GM12878 (cell line): ENCODE measurements around the gene P4HTM. TPM values are rescaled to one million over a fixed set of nuclear protein-coding genes. Genes with fewer than 3 reads are reported as not detected.
A peak's percentile ranks its signal among the peaks of the same experiment; 100 is the strongest.

Source experiments
- ATAC-seq: fragments of 200-7000 bp; cut with Tn5 transposase; 3 replicates; pipeline ENCODE4 v1.9.1; 2020; ENCODE audit warnings: mild to moderate bottlenecking, moderate library complexity
- BruUV-seq: library from RNA; stranded (reverse); fragments of 400-500 nt; replicated peaks from 2 replicates; lab custom pipeline; 2021; lab: Mats Ljungman, UMichigan
- CTCF ChIA-PET: fragments of 300-600 bp; sonication (Branson Sonifier 250); formaldehyde crosslinking; extraction: SDS; loops from one replicate; lab custom pipeline; 2021; ENCODE audit warnings: inconsistent platforms; lab: Yijun Ruan, JAX
- POLR2A ChIA-PET: fragments of 350-600 bp; formaldehyde crosslinking; extraction: SDS; loops from one replicate; lab custom pipeline; 2021; ENCODE audit warnings: inconsistent platforms; lab: Charles Lee
- RAD21 ChIA-PET: fragments of 300-600 bp; sonication (Branson Sonifier 250); formaldehyde crosslinking; loops from one replicate; lab custom pipeline; 2023; ENCODE audit warnings: antibody characterized with exemption; ENCODE audit not compliant: unreplicated experiment; lab: Charles Lee
- SMC1A ChIA-PET: fragments of 300-600 bp; sonication (Branson Sonifier 250); formaldehyde crosslinking; loops from one replicate; lab custom pipeline; 2023; ENCODE audit not compliant: unreplicated experiment, uncharacterized antibody; lab: Charles Lee
- DNase-seq: peaks from one replicate; pipeline ENCODE4 v3.0.0-alpha.2; 2011; ENCODE audit warnings: low read depth, low spot score
- FAIRE-seq: peaks from 3 replicates; lab custom pipeline; 2011; peaks lifted over from hg19 to GRCh38; lab: Jason Lieb, UNC
- H2AFZ ChIP-seq: 2 replicates; pipeline ENCODE4 v1.6.0; 2011; ENCODE audit warnings: low read depth, low read length, control low read depth; ENCODE audit not compliant: control insufficient read depth
- H3K27ac ChIP-seq: 2 replicates; pipeline ENCODE4 v1.5.1; 2011; ENCODE audit warnings: control low read depth; ENCODE audit not compliant: control insufficient read depth, insufficient read depth
- H3K27me3 ChIP-seq, 2 experiments: replicated peaks in 1 of 2; 2 replicates each; pipeline versions ENCODE4 v1.6.0 to v1.6.1; 2011; ENCODE audit warnings: low read length in 1 of 2; ENCODE audit not compliant: control insufficient read depth in 2 of 2, insufficient read depth in 2 of 2
- H3K36me3 ChIP-seq, 2 experiments: 2 replicates each; pipeline ENCODE4 v1.5.1; 2011; ENCODE audit warnings: low read length in 1 of 2; ENCODE audit not compliant: control insufficient read depth in 2 of 2, insufficient read depth in 2 of 2
- H3K4me1 ChIP-seq: 2 replicates; pipeline ENCODE4 v1.6.1; 2011; ENCODE audit warnings: mild to moderate bottlenecking, low read length, moderate library complexity, mixed read lengths; ENCODE audit not compliant: control insufficient read depth, insufficient read depth
- H3K4me2 ChIP-seq: 2 replicates; pipeline ENCODE4 v1.6.0; 2011; ENCODE audit warnings: control low read depth; ENCODE audit not compliant: control insufficient read depth, insufficient read depth
- H3K4me3 ChIP-seq: fragments of 200-600 bp; sonication (generic); 2 replicates; pipeline ENCODE4 v1.5.1; 2016
- H3K79me2 ChIP-seq: 2 replicates; pipeline ENCODE4 v1.6.0; 2011; ENCODE audit warnings: low read length; ENCODE audit not compliant: control insufficient read depth, insufficient read depth
- H3K9ac ChIP-seq: 2 replicates; pipeline ENCODE4 v1.8.0; 2011; ENCODE audit warnings: low read length, control low read depth, mixed read lengths; ENCODE audit not compliant: control insufficient read depth, insufficient read depth
- H3K9me3 ChIP-seq: replicated peaks from 3 replicates; pipeline ENCODE4 v1.5.1; 2011; ENCODE audit warnings: mild to moderate bottlenecking, low read length; ENCODE audit not compliant: control insufficient read depth, insufficient read depth
- H4K20me1 ChIP-seq: 2 replicates; pipeline ENCODE4 v1.6.0; 2011; ENCODE audit not compliant: control insufficient read depth, insufficient read depth
- ASH2L ChIP-seq: fragments of 300-600, 200-600 bp; sonication (generic); IDR thresholded peaks from 2 replicates; pipeline ENCODE4 v1.6.1; 2017; ENCODE audit warnings: low read depth, mild to moderate bottlenecking, borderline replicate concordance
- BCL11A ChIP-seq: IDR thresholded peaks from 2 replicates; pipeline ENCODE4 v1.6.1; 2011; ENCODE audit warnings: low read depth, low read length
- BHLHE40 ChIP-seq, 2 experiments: fragments of 450-650 bp in 1 of 2; IDR thresholded peaks; 2 replicates each; pipeline ENCODE4 v1.6.1; 2011 to 2017; ENCODE audit warnings: low read depth in 2 of 2, borderline replicate concordance in 1 of 2, improper control_type of control experiment in 1 of 2, low read length in 1 of 2, mild to moderate bottlenecking in 1 of 2
- CHD2 ChIP-seq: IDR thresholded peaks from 2 replicates; pipeline ENCODE4 v1.6.1; 2011; ENCODE audit warnings: low read depth, low read length, improper control_type of control experiment, borderline replicate concordance
- JUND ChIP-seq: IDR thresholded peaks from 2 replicates; pipeline ENCODE4 v1.6.1; 2012; ENCODE audit warnings: low read depth, mild to moderate bottlenecking, low read length, improper control_type of control experiment, moderate library complexity
- MEF2B ChIP-seq: fragments of 450-650 bp; IDR thresholded peaks from 2 replicates; pipeline ENCODE4 v1.6.1; 2018; ENCODE audit warnings: mild to moderate bottlenecking, moderate library complexity; ENCODE audit not compliant: partially characterized antibody, poor library complexity, severe bottlenecking
- NR2F1 ChIP-seq: fragments of 450-650 bp; conservative IDR thresholded peaks from 2 replicates; pipeline ENCODE4 v1.6.1; 2017; ENCODE audit warnings: mild to moderate bottlenecking
- POLR2AphosphoS2 ChIP-seq: IDR thresholded peaks from 2 replicates; pipeline ENCODE4 v1.6.1; 2011; ENCODE audit warnings: low read depth, mild to moderate bottlenecking, low read length, improper control_type of control experiment, moderate library complexity
- POLR2AphosphoS5 ChIP-seq: IDR thresholded peaks from 2 replicates; pipeline ENCODE4 v1.6.1; 2011; ENCODE audit warnings: mild to moderate bottlenecking, low read length, inconsistent platforms
- POU2F2 ChIP-seq: IDR thresholded peaks from 3 replicates; pipeline ENCODE4 v1.6.1; 2011; ENCODE audit warnings: low read depth, mild to moderate bottlenecking, low read length, borderline replicate concordance
- RAD51 ChIP-seq: fragments of 450-650 bp; IDR thresholded peaks from 2 replicates; pipeline ENCODE4 v1.6.1; 2016; ENCODE audit warnings: moderate library complexity, mild to moderate bottlenecking, inconsistent platforms
- TCF12 ChIP-seq: IDR thresholded peaks from 2 replicates; pipeline ENCODE4 v1.6.1; 2011; ENCODE audit warnings: low read depth, mild to moderate bottlenecking, low read length
- TCF3 ChIP-seq: IDR thresholded peaks from 2 replicates; pipeline ENCODE4 v1.6.1; 2012; ENCODE audit warnings: low read depth, mild to moderate bottlenecking, low read length, borderline replicate concordance; ENCODE audit not compliant: insufficient read depth
- ZNF274 ChIP-seq: IDR thresholded peaks from one replicate; pipeline ENCODE4 v1.8.0; 2011; ENCODE audit not compliant: insufficient read length, insufficient read depth
- WGBS: methylation state at CpG from one replicate; pipeline ENCODE4 v1.1.6; 2016; ENCODE audit warnings: low lambda C conversion rate; ENCODE audit not compliant: insufficient replicate concordance, insufficient coverage; ENCODE audit errors: missing lambda C conversion rate; 5-methylcytosine and 5-hydroxymethylcytosine counted together
- in situ Hi-C: fragments of 300-500 bp; cut with MboI; formaldehyde crosslinking; loops from 9 replicates; pipeline ENCODE4 v1.14.3; 2018; ENCODE audit warnings: mixed read lengths
- intact Hi-C: fragments of 100-400 bp; cut with micrococcal nuclease; formaldehyde crosslinking; loops from one replicate; pipeline ENCODE4 v1.14.2; 2022; ENCODE audit not compliant: unreplicated experiment
- polyA plus RNA-seq, 11 experiments: library from polyadenylated mRNA; depleted of rRNA in 4 of 11; unstranded in 6 of 11; stranded (reverse) in 5 of 11; fragments of >200 nt; fragmentation: Nextera tagmentation in 4 of 11; fragmentation: Illumina TruSeq in 1 of 11; extraction: Ambion mirVana in 4 of 11; extraction: Trizol in 1 of 11; gene quantifications; 1 replicate in 1 of 11; 2 replicates in 10 of 11; pipeline versions ENCODE4 v1.2.1 to v1.2.3, GENCODE V29; 2011 to 2016; ENCODE audit warnings: inconsistent platforms in 2 of 11, missing spikeins in 2 of 11, low read depth in 1 of 11
- total RNA-seq, 4 experiments: library from RNA; depleted of rRNA in 3 of 4; stranded (reverse); fragments of >200 nt in 3 of 4; fragmentation: Illumina TruSeq in 1 of 4; extraction: Trizol in 1 of 4; gene quantifications; 2 replicates each; pipeline versions ENCODE4 v1.2.1 to v1.2.3, GENCODE V29; 2013 to 2021
- TF ChIP-seq, protein P1 (sequence below): fragments of 450-650 bp; IDR thresholded peaks from 2 replicates; pipeline ENCODE4 v1.6.1; 2017; ENCODE audit warnings: mild to moderate bottlenecking, moderate library complexity
- TF ChIP-seq, protein P2 (sequence below): IDR thresholded peaks from 2 replicates; pipeline ENCODE4 v1.6.1; 2011; ENCODE audit warnings: mild to moderate bottlenecking, low read depth, low read length, moderate library complexity; ENCODE audit not compliant: insufficient replicate concordance

P4HTM gene
- total and polyA plus RNA-seq, 10 of the 15 experiments (the other 5 are each of a cell fraction or from before 2014, with no cell fraction given): 0.76 to 28.8 (median 22.9) TPM

DNA sequence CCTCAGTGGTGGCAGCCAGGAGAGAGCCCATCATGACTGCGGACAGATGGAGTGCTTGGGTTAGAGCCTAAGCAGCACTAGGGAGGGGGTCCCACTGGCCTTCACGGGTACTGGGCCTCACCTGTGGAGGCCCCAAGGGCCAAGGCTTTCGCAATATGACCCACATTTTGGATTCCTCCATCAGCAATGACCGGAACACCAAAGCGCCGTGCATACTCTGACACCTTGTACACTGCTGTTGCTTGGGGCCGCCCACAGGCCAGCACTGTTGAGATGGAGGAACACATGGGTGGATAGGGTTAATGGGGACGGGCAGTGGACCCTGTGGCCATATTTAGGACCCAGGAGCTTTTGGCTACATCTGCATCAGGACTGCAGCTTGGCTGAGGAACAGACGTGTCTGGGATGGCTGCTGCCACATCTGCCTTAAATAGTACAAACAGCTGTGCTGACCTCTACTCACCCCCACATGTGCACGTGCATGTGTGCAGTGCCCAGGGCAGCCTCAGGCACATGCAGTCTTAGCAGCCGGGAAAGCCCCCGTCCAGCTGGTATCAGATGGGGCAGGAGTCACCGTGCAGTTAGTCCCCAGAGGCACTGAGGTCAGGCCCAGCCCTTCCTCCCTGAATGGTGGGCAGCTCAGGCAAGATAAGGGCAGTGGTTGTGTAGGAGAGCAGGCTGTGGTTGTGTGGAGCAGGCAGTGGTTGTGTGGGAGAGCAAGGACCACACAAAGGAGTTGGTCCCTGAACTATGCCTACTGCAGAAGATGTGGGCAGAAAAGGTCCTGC is 35.2 kb downstream of the P4HTM start:
- peaks cover 16% of the 10 kb centered on the region for H3K4me1 ChIP-seq
- no peak overlapping the region for H3K27ac ChIP-seq
- DNase-seq: no peak

More for the DNA sequence above, 35.2 kb downstream of the P4HTM start:
- no peaks in the 10 kb centered on the region for H3K9me3 ChIP-seq
- BruUV-seq: no TSS peak
- FAIRE-seq (no peak), ATAC-seq (peak; percentile 1; the same call in 1 of the 3 replicates)
- intact Hi-C loops (loop anchor here (10.0 kb wide), 2 partner anchors 320 to 650 kb away; partner anchors contain the start of genes APEH and USP4), in situ Hi-C loops (no loop called here)
- H3K4me2 ChIP-seq: 0 out of 2 replicates have a peak overlapping the region, but pooled peaks have one; percentile 4
- ChIA-PET SMC1A (interaction anchor here (6.1 kb wide), 1 partner anchor 36 kb away, joined by 31 read pairs; the partner anchor contains the start of gene P4HTM), CTCF (interaction anchor here (0.9 to 3.0 kb wide), 5 partner anchors 8 to 37 kb away, joined by 3 to 15 read pairs (median 3); partner anchors contain the start of gene WDR6), RAD21 (no interaction called here), POLR2A (interaction anchor here (0.9 to 1.9 kb wide), 5 partner anchors 18 to 96 kb away, joined by 3 to 6 read pairs (median 4); partner anchors contain the start of genes P4HTM and WDR6)
- H3K9ac ChIP-seq: no peak overlapping the region
- H3K79me2 ChIP-seq: peaks cover 59% of the 10 kb centered on the region
- no peaks in the 10 kb centered on the region for H4K20me1 ChIP-seq
- peak; percentile 18; the same call in 1 of the 3 replicates for TF ChIP-seq POU2F2
- no peak for TF ChIP-seq ZNF274
- 0 out of 2 replicates have a peak, but pooled peaks have one; percentile 10 for TF ChIP-seq BCL11A
- TF ChIP-seq JUND: no peak
- 0 out of 2 replicates have a peak, but pooled peaks have one; percentile 64 for TF ChIP-seq TCF12
- TF ChIP-seq, protein P1, sequence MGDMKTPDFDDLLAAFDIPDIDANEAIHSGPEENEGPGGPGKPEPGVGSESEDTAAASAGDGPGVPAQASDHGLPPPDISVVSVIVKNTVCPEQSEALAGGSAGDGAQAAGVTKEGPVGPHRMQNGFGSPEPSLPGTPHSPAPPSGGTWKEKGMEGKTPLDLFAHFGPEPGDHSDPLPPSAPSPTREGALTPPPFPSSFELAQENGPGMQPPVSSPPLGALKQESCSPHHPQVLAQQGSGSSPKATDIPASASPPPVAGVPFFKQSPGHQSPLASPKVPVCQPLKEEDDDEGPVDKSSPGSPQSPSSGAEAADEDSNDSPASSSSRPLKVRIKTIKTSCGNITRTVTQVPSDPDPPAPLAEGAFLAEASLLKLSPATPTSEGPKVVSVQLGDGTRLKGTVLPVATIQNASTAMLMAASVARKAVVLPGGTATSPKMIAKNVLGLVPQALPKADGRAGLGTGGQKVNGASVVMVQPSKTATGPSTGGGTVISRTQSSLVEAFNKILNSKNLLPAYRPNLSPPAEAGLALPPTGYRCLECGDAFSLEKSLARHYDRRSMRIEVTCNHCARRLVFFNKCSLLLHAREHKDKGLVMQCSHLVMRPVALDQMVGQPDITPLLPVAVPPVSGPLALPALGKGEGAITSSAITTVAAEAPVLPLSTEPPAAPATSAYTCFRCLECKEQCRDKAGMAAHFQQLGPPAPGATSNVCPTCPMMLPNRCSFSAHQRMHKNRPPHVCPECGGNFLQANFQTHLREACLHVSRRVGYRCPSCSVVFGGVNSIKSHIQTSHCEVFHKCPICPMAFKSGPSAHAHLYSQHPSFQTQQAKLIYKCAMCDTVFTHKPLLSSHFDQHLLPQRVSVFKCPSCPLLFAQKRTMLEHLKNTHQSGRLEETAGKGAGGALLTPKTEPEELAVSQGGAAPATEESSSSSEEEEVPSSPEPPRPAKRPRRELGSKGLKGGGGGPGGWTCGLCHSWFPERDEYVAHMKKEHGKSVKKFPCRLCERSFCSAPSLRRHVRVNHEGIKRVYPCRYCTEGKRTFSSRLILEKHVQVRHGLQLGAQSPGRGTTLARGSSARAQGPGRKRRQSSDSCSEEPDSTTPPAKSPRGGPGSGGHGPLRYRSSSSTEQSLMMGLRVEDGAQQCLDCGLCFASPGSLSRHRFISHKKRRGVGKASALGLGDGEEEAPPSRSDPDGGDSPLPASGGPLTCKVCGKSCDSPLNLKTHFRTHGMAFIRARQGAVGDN: 0 out of 2 replicates have a peak, but pooled peaks have one; percentile 20
- no peak for TF ChIP-seq RAD51
- peak; percentile 85 for TF ChIP-seq POLR2AphosphoS2
- peak; percentile 75 for TF ChIP-seq POLR2AphosphoS5
- peak; percentile 45; the same call in 1 of the 2 replicates for TF ChIP-seq NR2F1
- 0 out of 2 replicates have a peak, but pooled peaks have one; percentile 41 for TF ChIP-seq TCF3
- TF ChIP-seq CHD2: 0 out of 2 replicates have a peak, but pooled peaks have one; percentile 20
- TF ChIP-seq ASH2L: no peak
- peak; percentile 84 for TF ChIP-seq MEF2B
- TF ChIP-seq BHLHE40 (IDR thresholded peaks at IDR 0.05; ENCODE audit: borderline replicate concordance in 1 of 2, low read depth in 2 of 2, low read length in 1 of 2): peak; percentile 96
- TF ChIP-seq, protein P2, sequence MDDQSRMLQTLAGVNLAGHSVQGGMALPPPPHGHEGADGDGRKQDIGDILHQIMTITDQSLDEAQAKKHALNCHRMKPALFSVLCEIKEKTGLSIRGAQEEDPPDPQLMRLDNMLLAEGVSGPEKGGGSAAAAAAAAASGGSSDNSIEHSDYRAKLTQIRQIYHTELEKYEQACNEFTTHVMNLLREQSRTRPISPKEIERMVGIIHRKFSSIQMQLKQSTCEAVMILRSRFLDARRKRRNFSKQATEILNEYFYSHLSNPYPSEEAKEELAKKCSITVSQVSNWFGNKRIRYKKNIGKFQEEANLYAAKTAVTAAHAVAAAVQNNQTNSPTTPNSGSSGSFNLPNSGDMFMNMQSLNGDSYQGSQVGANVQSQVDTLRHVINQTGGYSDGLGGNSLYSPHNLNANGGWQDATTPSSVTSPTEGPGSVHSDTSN: no peak
- H3K27me3 ChIP-seq: no peaks in the 10 kb centered on the region
- WGBS: 49% methylated on average over 13 of the region's 13 CpGs
- no peak overlapping the region for H2AFZ ChIP-seq
- H3K4me3 ChIP-seq: no peak overlapping the region
- peaks cover 19 to 23% of the 10 kb centered on the region in 2 experiments for H3K36me3 ChIP-seq
